Measurements from ENCODE around the gene SEC14L5.
"Not testable (repeated sequence)": the region's sequence is repeated elsewhere in the genome, so short reads cannot be mapped to it uniquely, and the experiment has no call there.

The SEC14L5 gene

DNA sequence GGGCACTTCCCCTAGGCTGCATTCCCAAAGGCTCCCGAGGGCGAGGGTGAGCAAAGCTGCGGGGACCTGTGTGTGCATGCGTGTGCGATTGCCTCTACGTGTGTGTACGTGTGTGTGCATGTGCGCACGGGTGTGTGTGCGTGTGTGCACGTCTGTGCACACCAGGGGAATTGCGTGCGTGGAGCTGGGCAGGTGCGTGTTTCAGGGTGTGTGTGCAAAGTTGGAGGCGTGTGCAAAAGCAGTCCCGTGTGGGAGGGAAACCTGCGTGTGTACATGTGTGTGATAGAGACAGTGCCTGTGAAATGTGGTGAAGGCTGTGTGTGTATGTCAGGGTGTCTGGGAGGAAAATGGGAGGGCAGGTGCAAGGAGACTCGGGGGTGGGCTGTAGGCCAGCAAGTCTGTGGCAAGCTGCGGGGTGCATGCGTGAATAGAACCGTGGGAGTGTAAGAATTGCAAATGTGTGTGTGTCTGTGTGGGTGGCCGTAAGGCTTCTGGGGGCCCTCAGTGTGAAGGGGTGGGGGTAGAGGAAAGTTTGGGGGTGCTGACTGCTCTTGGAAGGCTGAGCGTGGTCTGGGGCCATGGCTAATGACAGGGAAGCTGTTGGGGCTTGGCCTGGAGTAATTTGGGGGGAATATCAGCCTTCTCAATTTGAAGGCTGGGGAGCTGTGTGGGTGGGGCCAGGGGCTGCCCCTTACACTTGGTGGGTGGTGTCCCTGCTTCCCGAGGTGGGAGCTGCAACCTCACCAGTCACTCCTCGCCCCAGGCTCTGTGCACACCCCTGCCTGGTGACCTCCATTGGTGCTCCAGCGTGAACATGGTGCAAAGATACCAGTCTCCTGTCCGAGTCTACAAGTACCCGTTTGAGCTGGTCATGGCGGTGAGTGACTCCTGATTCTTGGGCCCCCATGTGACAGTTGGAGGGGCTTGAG lies 644 bp downstream of the SEC14L5 start:
- no peak for DNase-seq

DNA sequence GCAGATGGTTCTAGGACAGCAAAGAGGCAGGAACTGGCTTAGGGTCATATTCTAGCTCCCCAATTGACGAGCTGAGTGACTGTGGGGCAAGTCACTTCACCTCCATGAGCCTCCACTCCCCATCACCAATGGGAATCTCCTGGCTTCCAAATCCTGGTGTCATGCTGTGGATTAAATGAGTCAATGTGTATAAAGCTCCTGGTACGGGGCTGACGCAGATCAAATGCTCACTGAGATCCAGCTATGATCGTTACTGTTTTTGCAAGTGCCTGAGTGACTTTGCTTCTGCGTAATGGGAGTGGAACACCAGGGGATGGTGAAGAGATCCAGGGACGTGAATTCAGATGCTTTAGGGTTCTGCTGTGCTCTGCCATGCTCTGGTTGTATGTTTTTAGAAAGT lies 2.4 kb downstream of the SEC14L5 start:
- DNase-seq, result no peak

DNA sequence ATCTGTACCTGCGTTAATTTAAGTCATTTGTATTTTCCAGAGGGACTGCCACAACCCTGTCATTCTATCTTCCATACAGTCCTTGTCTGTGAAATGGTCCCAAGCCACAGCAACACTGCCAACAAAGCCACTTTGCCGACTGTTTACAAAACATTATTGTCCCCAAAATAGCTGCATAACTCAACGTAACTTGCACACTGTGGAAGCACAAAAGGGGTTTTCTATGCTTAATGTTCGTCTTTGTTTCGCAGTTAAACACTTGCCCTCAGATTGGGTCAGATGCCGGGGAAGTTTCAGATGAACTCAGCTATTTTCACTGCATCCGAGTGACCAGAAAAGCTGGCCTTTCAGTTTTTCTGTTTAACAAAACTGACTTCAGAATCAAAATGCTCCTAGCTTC lies 4.6 kb downstream of the SEC14L5 start:
- peak; percentile 74 to 95 for DNase-seq

DNA sequence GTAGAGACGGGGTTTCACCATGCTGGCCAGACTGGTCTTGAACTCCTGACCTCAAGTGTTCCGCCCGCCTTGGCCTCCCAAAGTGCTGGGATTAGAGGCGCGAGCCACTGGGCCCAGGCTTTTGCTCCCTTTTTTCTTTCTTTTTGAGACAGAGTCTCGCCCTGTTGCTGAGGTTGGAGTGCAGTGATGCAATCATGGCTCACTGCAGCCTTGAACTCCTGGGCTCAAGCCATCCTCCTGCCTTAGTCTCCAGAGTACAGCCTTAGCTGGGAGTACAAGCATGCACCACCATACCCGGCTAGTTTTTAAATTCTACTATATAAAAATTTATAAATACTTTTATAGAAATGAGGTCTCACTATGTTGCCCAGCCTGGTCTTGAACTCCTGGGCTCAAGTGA lies 5.4 kb downstream of the SEC14L5 start:
- DNase-seq, result not testable (repeated sequence)

DNA sequence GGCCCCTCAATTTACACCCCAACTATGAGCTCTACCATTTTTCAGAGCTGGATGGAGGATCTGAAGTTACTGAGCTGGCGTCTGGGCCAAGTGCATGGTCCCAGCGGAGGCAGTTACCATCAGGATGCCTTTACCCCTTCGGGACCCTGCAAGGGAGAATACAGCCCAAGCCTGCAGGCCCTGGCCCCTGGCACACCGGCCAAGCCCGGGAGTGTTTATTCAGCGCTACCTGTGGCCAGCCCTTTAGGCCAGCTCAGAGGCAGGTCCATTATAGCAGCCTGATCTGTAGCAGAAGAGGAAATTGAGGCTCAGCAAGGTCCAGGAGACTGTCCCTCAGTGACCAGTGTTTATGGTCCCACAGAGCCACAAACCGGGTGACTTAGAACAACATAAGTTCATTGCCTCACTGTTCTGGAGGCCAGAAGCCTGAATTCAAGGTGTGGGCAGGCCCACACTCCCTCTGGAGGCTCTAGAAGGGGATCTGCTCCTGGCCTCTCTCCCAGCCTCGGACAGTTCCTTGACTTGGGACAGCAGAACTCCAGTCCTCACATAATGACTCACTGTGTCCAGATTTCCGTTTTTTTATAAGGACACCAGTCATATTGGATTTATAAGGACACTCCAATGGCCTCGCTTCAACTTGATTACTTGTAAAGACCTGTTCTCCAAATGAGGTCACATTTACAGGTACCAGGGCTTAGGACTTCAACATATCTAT lies 8.8 kb downstream of the SEC14L5 start:
- DNase-seq, result no peak

DNA sequence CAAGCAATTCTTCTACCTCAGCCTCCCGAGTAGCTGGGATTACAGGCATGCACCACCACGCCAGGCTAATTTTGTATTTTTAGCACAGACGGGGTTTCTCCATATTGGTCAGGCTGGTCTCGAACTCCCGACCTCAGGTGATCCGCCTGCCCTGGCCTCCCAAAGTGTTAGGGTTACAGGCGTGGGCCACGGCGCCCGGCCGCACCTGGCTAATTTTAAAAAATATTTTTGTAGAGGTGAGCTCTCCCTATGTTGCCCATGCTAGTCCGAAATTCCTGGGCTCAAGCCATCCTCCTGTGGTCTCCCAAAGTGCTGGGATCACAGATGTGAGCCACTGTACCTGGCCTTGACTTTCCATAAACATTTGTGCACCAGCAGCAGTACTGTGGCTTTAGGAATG lies 10.1 kb downstream of the SEC14L5 start:
- DNase-seq, result not testable (repeated sequence)

DNA sequence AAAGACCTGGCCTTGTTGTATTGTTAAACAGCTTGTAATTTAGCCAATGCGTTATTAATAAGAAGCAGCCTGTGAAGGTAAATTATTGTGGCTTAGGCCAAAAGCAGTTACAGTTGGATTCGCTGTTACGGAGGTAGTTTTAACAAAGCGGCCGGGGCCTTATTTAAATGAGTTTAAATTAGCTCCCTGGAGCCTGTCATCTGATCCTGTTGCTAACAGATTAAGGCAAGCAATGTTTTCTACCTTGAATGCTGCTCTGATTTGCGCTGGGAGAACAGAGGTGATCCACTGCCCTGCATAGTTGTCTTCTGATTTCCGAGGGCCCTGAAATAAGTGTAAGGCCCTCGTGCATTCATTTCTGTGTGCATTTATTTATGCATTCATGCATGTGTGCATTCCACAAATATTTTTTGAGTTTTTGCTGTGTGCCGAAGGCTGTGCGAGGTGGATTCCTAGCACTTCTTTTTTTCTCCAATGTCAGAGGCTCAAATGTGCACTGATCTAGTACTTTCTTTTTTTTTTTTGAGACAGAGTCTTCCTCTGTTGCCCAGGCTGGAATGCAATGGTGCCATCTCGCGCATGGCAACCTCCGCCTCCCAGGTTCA lies 10.9 kb downstream of the SEC14L5 start:
- DNase-seq, result no peak

DNA sequence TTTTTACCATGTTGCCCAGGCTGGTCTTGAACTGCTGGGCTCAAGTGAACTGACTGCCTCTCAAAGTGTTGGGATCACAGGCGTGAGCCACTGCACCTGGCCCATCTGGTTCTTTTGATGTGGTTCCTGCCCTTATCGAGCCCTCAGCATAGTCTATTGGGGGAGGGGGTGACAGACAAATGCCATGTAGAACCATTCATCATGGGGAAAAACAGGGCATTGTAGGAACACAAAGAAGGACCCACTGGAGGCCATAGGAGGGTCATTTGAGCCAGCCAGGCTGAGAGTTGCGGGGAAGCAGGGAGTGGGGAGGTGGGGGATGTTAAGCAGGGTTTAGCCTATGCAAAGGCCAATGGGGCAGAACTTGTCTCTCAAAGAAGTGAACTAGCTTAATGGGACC lies 11.9 kb downstream of the SEC14L5 start:
- DNase-seq, result no peak

DNA sequence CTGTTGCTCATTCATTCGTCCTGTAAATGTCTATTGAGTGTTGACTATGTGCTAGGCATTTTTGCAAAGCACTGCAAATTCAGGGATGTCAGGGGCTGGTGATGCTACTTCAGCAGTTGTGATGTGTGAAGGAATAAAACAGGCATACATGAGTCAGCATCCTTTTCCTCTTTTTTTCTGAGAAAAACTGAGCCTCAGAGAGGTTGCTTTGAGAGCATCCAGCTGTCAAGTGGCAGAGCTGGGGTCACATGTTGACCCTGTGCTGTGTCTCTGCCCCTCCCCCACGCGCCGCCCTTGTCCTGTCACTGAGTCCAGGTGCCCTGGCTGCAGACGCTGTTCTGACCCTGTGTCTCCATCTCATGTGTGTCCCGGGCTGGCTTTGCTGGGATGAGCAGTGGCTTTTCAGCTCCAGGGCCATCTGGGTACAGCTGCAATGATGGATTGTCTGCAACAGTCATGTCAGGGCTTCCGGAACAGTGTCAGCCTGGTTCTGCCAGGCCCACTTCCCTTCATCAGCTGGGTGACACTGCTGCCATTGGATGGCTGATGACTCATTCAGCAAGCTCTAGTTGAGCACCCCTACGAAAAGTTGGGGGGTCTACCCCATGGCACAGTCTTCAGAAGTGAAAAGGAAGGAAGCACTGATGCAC lies 14.9 kb downstream of the SEC14L5 start:
- peak; percentile 45 to 82 for DNase-seq

DNA sequence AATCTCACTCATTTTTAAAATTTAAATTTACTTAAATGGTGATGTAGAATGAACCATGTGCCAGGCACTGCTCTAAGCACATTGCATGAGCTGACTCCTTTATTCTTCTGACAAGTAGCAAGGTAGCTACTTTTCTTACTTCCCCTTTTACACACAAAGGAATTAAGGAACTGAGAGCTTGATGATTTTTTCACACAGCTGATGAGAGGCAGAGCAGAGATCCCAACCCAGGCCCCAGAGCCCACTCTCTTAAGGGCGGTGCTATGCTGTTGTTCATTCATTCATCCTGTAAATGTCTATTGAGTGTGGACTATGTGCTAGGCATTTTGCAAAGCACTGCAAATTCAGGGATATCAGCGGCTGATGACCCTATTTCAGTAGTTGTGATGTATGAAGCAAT lies 17.9 kb downstream of the SEC14L5 start:
- DNase-seq, result no peak

DNA sequence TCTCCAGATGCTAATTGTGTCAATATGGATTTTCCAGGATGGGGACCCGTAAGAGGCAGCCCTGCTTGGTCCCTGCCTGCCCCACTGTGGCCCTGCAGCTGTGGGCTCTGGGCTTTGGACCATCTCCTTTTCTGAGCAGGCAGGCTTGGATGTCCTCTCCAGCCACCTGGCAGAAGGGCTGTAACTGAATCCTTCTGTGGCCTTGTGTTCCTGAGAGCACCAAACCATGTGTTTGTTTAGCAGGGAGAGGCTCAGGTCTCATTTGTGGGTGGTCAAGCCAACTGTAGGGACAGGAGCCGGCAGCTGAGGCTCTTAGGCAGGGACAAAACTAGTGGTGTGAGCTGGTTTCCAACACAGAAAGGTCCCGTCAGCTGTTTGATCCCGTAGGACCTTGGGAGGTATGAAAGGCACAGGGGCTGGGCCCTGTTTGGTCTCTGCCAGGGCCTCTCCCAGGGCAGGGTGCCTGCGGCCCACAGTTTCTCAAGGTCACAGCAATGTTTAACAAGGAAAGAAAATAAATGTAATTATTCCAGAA lies 18.5 kb downstream of the SEC14L5 start:
- no peak for DNase-seq

DNA sequence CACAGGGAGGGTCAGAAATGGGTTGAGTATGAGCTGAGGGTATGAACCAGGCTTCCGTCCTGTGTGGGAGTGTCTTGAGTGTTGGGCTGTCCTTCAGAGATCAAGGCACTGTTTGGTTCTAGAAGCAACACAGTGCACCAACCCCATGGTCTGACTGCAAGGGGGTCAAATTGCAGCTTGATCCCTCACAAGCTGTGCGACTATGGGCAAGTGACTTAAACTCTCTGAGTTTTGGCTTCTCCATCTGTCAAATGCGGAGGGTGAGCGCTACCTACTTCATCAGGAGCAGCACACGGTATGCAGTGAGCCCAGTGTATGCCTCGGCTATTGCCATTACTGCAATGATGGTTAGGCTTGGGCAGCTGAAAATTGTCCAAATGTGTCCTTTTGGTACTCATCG lies 21.0 kb downstream of the SEC14L5 start:
- no peak for DNase-seq

DNA sequence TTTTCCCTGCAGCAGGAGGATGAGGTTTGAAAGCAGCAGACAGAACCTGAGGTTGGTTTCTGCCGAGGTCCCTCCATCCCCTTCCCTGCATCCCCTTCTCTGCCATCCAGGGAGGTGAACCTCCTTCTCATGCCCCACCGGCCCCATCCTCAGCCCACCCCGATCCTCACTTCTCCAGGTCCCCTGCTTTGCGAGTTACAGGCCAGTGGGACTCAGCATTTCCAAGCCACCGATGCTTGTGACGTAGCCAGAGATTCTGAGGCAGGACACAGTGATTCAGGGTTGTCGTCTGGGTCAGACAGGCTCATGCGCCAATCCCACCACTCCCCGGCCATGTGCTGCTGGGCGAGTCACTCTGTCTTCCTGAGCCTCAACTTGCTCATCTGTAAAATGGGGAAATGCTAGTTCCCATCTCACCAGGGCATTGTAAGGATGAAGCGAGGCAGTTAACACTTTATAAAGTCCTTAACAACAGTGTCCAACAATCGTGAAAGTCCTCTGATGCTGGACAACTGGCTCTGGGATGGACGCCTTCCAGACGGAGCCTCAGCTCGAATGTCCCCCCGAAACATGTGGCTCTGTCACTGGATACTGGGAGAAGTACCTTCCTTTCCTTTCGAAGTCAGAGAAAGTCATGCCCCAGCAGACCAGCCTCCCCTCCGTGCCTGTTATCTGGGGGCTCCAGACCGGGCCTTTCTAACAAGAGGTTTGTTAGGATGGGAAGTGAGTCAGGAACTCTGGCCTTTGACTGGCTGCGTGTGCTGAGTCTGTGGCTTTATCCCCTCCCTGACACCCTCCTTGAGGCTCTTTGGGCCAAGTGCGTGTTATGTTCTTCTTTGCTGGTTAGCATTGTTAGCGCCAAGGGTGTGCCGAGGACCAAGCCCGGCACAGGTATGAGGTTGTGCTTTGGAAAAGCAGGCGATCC lies 21.9 kb downstream of the SEC14L5 start:
- no peak for DNase-seq

DNA sequence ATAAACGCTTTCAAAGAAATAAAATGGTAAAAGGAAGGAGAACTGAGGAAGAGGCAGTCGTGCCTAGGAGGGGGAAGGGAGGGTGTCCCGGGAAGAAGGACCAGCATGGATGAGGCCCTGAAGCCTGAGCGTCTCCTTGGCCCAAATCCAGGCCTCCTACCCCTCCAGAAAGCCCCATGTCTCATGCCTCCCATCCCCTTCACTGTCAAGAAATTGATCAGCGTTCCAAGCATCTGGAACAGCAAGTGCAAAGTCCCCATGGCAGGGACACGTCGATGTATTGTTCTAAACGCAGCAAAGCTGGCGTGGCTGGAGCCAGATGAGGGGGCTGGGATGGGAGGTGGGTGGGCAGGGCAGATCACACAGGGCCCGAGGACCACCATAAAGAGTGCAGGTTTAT lies 22.6 kb downstream of the SEC14L5 start:
- no peak for DNase-seq

DNA sequence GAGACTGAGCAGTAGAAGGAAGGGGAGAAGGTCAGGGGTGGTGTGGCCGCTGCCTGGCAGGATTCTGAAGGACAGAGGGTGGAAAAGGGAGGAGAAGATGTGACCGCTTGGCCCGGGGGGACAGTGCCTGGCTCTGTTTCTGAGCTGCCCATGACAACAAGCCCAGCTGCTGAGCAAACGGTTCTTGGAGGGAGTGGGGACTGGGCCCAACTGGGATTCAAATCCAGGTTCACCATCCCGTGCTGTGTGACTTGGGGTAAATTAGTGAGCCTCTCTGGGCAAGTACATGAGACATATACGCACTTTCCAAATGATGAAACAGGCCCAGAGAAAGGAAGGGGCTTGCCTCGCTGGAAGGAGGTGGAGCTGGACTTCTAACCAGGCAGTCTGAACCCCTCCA lies 23.3 kb downstream of the SEC14L5 start:
- no peak for DNase-seq

DNA sequence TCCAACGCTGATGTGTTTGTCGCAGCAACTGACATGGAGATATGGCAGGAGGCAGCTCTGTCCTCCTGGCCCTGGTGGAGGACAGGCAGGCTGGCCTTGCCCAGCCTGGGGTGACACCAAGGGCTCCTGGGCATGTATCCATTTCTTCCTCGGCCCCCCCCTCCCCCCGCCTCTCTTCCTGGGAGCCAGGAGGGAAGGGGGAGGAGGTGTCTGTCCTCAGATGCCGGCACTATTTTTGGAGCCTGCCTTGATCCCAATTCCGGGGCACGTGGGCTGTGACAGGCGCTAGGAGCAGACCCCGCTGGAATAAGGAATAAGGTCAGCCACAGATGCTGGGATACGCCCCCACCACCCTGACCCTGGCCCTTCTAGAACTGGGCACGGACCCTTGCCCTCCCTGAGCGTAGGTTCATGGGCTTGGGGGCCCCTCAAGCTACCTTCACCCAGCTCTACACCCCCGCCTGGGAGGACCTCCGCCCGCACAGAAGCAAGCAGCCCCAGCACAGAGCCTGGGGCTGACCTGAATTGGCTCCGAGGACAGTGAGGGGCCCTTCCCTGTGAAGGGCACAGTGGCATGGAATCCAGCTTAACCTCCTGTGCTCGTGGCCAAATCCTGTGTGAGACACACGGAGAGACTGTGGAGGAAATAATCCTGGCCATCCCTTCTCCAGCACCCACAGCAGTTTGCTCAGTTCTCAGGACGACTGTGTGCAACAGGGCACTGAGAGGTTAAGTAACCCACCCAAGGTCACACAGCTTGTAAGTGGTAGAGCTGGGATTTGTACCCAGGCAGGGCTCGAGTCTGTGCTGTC lies 24.1 kb downstream of the SEC14L5 start:
- DNase-seq, result peak in 1 of 2 donors; percentile 25

DNA sequence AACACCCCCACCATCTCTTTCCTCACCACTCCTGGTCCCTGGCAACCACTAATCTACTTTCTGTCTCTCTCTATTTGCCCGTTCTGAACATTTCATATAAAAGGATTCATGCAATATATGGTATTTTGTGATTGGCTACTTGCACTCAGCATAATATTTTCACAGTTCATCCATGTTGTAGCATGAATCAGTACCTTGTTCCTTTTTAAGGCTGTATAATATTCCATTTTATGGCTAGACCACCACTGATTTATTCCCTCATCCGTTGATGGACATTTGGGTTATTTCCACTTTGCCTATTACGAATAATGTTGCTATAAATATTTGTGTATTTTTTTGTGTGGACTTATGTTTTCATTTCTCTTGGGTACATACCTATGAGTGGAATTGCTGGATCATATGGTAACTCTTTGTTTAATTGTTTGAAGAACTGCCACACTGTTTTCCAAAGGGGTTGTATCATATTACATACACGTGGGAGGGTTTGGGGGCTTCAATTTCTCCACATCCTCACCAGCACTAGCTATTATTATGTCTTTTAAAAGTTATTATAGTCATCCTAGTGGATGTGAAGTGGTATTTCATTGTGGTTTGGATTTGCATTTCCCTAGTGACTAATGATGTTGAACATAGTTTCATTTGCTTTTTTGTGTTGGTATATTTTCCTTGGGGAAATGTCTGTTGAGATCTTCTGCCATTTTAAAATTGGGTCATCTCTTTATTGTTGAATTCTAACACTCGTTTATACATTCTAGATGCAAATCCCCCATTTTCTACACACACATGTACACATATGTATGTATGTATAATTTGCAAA lies 26.3 kb downstream of the SEC14L5 start:
- no peak for DNase-seq

DNA sequence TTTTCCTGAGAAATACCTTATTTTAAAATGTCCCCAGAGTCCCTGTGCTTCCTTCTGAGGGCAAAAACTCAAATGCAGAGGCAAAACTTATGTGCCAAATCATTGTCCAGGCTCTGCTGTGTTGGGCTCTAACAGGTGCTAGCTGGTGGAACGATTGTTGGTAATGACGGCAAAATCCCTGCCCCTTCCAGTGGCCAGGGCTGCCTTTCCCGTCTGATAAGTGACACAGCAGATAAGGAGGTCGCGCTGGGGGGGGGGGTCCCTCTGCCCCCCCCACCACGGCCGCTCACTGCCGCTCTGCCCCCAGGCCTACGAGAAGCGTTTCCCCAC lies 29.1 kb downstream of the SEC14L5 start:
- DNase-seq, result no peak

DNA sequence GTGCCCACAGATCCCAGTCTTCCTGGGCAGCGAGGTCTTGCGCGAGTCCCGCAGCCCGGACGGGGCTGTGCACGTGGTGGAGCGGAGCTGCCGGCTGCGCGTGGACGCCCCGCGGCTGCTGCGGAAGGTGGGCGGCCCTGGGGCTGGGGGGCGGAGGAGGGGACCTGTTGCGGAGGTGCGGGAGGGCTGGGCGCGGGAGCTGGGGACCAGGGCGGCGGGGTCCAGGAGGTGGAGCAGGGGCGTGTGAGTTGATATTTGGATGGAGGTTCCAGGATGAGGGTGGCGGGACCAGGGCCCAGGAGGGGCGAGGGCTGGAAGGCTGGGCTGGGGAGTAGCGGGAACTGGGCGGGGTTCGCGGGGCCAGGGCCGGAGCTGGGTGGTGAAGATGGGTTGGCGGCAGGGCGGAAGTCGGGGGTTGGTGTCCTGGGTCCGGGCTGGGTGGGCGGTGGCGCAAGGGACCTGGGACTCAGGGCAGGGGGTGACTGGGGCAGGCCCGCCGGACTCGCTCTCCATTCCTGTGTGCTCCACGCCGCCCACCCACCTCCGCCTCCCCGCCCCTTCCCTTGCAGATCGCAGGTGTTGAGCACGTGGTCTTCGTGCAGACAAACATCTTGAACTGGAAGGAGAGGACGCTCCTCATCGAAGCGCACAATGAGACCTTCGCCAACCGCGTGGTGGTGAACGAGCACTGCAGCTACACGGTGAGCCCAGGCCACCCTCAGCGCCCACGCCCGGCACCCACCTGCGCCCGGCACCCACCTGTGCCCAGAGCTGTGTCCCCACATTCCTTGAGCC lies 29.6 kb downstream of the SEC14L5 start:
- DNase-seq, result no peak
